ENCODE measurements around the gene RMC1. TPM values are rescaled to one million over a fixed set of nuclear protein-coding genes. Genes with fewer than 3 reads are reported as not detected.

The RMC1 gene
- polyA plus RNA-seq (2012; ENCODE audit: insufficient read depth, insufficient read length, low read depth) = 8.7 TPM

GRCh38 chr18:23503038-23503962 is at the start of gene RMC1:
Gene RMC1 (plus strand): TSS chr18:23503511. CDS start chr18:23503619, 108 bp downstream.
- Histone ChIP-seq H3K4me1 (no peaks in the 10 kb centered on the region), H3K4me3 (ENCODE audit: low read depth, low read length) (peak within 1 kb of the TSS; percentile 66), H3K9me3 (no peaks in the 10 kb centered on the region), H3K36me3 (no peaks in the 10 kb centered on the region), H3K27me3 (no peaks in the 10 kb centered on the region)
- no peak for TF ChIP-seq CTCF (IDR thresholded peaks at IDR 0.05; ENCODE audit: low read depth, low read length)
- peak; percentile 93 for DNase-seq

GRCh38 chr18:23453680-23454058 is 49.6 kb upstream of the RMC1 start:
- TF ChIP-seq CTCF (IDR thresholded peaks at IDR 0.05; ENCODE audit: low read depth, low read length) = no peak
- Histone ChIP-seq H3K4me1 (no peaks in the 10 kb centered on the region), H3K4me3 (ENCODE audit: low read depth, low read length) (peak overlapping the region; percentile 89), H3K27me3 (no peaks in the 10 kb centered on the region), H3K36me3 (no peaks in the 10 kb centered on the region), H3K9me3 (no peaks in the 10 kb centered on the region)
- no peak for DNase-seq

- no peaks in the 10 kb centered on the region for H3K9me3 ChIP-seq
- no peaks in the 10 kb centered on the region for H3K4me1 ChIP-seq
- no peaks in the 10 kb centered on the region for H3K36me3 ChIP-seq
- no peaks in the 10 kb centered on the region for H3K27me3 ChIP-seq
- no peak for TF ChIP-seq CTCF (IDR thresholded peaks at IDR 0.05; ENCODE audit: low read depth, low read length)
- H3K4me3 ChIP-seq (ENCODE audit: low read depth, low read length) = no peak overlapping the region
- no peak for DNase-seq
These were observed 46.5 kb upstream of the RMC1 start for GRCh38 chr18:23456835-23457234.

GRCh38 chr18:23458830-23459529 is 44.3 kb upstream of the RMC1 start:
- TF ChIP-seq CTCF (IDR thresholded peaks at IDR 0.05; ENCODE audit: low read depth, low read length) = no peak
- H3K27me3 ChIP-seq = no peaks in the 10 kb centered on the region
- H3K36me3 ChIP-seq = no peaks in the 10 kb centered on the region
- H3K4me1 ChIP-seq = no peaks in the 10 kb centered on the region
- H3K9me3 ChIP-seq = no peaks in the 10 kb centered on the region
- H3K4me3 ChIP-seq (ENCODE audit: low read depth, low read length) = no peak overlapping the region
- no peak for DNase-seq

- no peaks in the 10 kb centered on the region for H3K4me1 ChIP-seq
- no peak for DNase-seq
- no peaks in the 10 kb centered on the region for H3K36me3 ChIP-seq
- H3K27me3 ChIP-seq = no peaks in the 10 kb centered on the region
- TF ChIP-seq CTCF (IDR thresholded peaks at IDR 0.05; ENCODE audit: low read depth, low read length) = no peak
- no peaks in the 10 kb centered on the region for H3K9me3 ChIP-seq
- H3K4me3 ChIP-seq (ENCODE audit: low read depth, low read length) = no peak overlapping the region
These were observed 43.8 kb upstream of the RMC1 start for GRCh38 chr18:23459530-23459921.

All from BE2C (cell line).